ENCODE measurements around the gene JTB.
A peak's percentile ranks its signal among the peaks of the same experiment; 100 is the strongest.

DNA sequence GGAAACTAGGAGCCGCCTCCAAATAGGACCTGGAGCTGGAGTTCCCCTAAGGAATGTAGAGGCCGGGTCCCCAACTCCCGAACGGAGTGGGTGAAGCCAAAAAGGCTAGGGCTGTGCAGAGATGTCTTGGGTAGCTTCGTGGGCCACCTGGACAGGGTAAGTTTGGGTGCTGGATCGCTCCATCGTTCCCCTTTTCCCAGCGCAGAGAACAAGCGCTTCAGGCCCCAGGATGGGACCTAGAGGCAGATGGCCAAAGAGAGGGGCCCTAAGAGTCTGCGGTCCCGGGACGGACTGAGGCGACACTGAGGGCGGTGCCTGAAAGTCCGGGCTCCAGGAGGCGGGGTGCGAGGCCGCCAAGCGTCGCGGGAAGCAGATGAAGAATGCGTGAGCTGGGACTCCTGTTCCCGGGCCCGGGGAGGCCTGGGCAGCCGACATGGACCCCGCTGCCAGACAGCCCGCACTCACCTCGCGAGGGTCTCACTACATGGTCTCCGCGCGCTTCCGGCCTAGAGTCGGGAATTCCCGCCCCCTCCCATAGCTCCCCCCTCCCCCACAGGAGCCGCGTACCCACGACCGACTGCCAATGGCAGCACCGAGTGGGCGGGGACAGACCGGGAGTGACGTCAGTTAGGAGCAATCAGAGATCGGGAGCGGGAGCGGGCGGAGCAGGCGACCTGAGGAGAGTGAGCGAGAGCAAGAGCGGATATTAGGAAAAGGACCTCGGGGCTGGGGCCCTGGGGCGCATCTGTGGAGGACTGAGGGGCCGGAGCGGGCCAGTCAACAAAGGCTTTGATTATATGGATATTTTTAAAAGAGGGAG is 14.2 kb downstream of the JTB start, which contains the start of gene SLC39A1:
- TF ChIP-seq REST (IDR thresholded peaks at IDR 0.05; ENCODE audit: insufficient read depth in 1 of 2, low read depth in 2 of 2, low read length in 2 of 2) (0 out of 4 replicates have a peak, but pooled peaks of 1 of the 2 experiments have one; percentile 18), POLR2AphosphoS5 (IDR thresholded peaks at IDR 0.05; ENCODE audit: low read depth, low read length) (peak; percentile 82), SIN3A (IDR thresholded peaks at IDR 0.05; ENCODE audit: borderline replicate concordance, insufficient read depth, low read length) (0 out of 2 replicates have a peak, but pooled peaks have one; percentile 10), TAF1 (IDR thresholded peaks at IDR 0.05; ENCODE audit: borderline replicate concordance, insufficient read depth, low read length) (peak; percentile 75; the same call in 1 of the 2 replicates)
